HepG2 (cell line): ENCODE measurements around the gene HTRA2. TPM values are rescaled to one million over a fixed set of nuclear protein-coding genes. Genes with fewer than 3 reads are reported as not detected.
A peak's percentile ranks its signal among the peaks of the same experiment; 100 is the strongest.

Experiments used
- AFF4 ChIP-seq: sonication (generic); formaldehyde crosslinking; IDR thresholded peaks from 2 replicates; pipeline ENCODE4 v1.4.0; 2020; ENCODE audit warnings: missing genetic modification reagents
- ATF3 ChIP-seq: sonication (generic); formaldehyde crosslinking; IDR thresholded peaks from 2 replicates; pipeline ENCODE4 v1.4.0; 2020; ENCODE audit warnings: missing genetic modification reagents
- DBP ChIP-seq: sonication (generic); formaldehyde crosslinking; IDR thresholded peaks from 2 replicates; pipeline ENCODE4 v1.4.0; 2020; ENCODE audit warnings: missing genetic modification reagents; ENCODE audit errors: not compliant biosample characterization
- MED1 ChIP-seq: sonication (generic); formaldehyde crosslinking; IDR thresholded peaks from 2 replicates; pipeline ENCODE4 v1.4.0; 2020; ENCODE audit warnings: missing genetic modification reagents
- PRDM10 ChIP-seq: sonication (generic); formaldehyde crosslinking; IDR thresholded peaks from 2 replicates; pipeline ENCODE4 v1.4.0; 2020; ENCODE audit warnings: low read depth, missing genetic modification reagents
- SP5 ChIP-seq: IDR thresholded peaks from 2 replicates; pipeline ENCODE4 v1.6.1; 2016; ENCODE audit warnings: low read depth, borderline replicate concordance
- SUZ12 ChIP-seq: fragments of 150-350 bp; IDR thresholded peaks from 2 replicates; pipeline ENCODE4 v1.6.1; 2014; ENCODE audit warnings: low read depth, low read length
- TBP ChIP-seq: sonication (generic); formaldehyde crosslinking; IDR thresholded peaks from 2 replicates; pipeline ENCODE4 v1.5.0; 2020; ENCODE audit warnings: missing genetic modification reagents
- TRIM22 ChIP-seq: fragments of 450-650 bp; IDR thresholded peaks from 2 replicates; pipeline ENCODE4 v1.6.1; 2017
- ZBTB3 ChIP-seq: sonication (generic); formaldehyde crosslinking; IDR thresholded peaks from 2 replicates; pipeline ENCODE4 v1.4.0; 2020; ENCODE audit warnings: low read depth, mild to moderate bottlenecking, moderate library complexity, missing genetic modification reagents, borderline replicate concordance
- ZFP90 ChIP-seq: sonication (generic); formaldehyde crosslinking; IDR thresholded peaks from 2 replicates; pipeline ENCODE4 v1.8.0; 2022; ENCODE audit warnings: missing genetic modification reagents, mild to moderate bottlenecking, inconsistent platforms, borderline replicate concordance
- ZFYVE20 ChIP-seq: sonication (generic); formaldehyde crosslinking; IDR thresholded peaks from 2 replicates; pipeline ENCODE4 v1.8.0; 2023; ENCODE audit warnings: low read depth, mild to moderate bottlenecking, moderate library complexity, missing genetic modification reagents, borderline replicate concordance
- ZHX1 ChIP-seq: sonication (generic); formaldehyde crosslinking; IDR thresholded peaks from 2 replicates; pipeline ENCODE4 v1.8.1; 2022; ENCODE audit warnings: low read depth, mild to moderate bottlenecking, missing genetic modification reagents
- ZNF468 ChIP-seq: sonication (generic); formaldehyde crosslinking; IDR thresholded peaks from 2 replicates; pipeline ENCODE4 v1.8.0; 2022; ENCODE audit warnings: mild to moderate bottlenecking, moderate library complexity, missing genetic modification reagents
- polyA plus RNA-seq, 8 experiments: library from polyadenylated mRNA; depleted of rRNA in 3 of 8; stranded (reverse) in 7 of 8; unstranded in 1 of 8; fragments of >200 nt; fragmentation: Illumina TruSeq in 4 of 8; extraction: Trizol in 4 of 8; gene quantifications; 2 replicates each; pipeline versions ENCODE4 v1.2.1 to v1.2.3, GENCODE V29; 2011 to 2016; ENCODE audit warnings: low read depth in 4 of 8, missing spikeins in 1 of 8, mixed read lengths in 1 of 8; ENCODE audit not compliant: insufficient read depth in 1 of 8
- total RNA-seq, 5 experiments: library from RNA; depleted of rRNA; stranded (reverse); fragments of >200 nt; fragmentation: Illumina TruSeq; extraction: Trizol; gene quantifications; 2 replicates each; pipeline ENCODE4 v1.2.3, GENCODE V29; 2016; ENCODE audit warnings: low read depth in 1 of 5

Gene HTRA2
- total and polyA plus RNA-seq, 2 of the 13 experiments (the other 11 are each of a cell fraction or from before 2014, with no cell fraction given): 47.7 to 50.3 TPM

GRCh38 chr2:74481961-74482800 is 47.6 kb upstream of the HTRA2 start (continued):
- TF ChIP-seq ZHX1 (CRISPR knock-in tag) (no peak; the same call in 1 of the 2 replicates), SUZ12 (no peak), DBP (peak; percentile 74), ZFYVE20 (CRISPR knock-in tag) (0 out of 2 replicates have a peak, but pooled peaks have one; percentile 78), PRDM10 (no peak), AFF4 (peak; percentile 50), ZFP90 (CRISPR knock-in tag) (peak; percentile 47; the same call in 1 of the 2 replicates), ATF3 (CRISPR knock-in tag) (0 out of 2 replicates have a peak, but pooled peaks have one; percentile 10), TRIM22 (no peak), MED1 (CRISPR knock-in tag) (0 out of 2 replicates have a peak, but pooled peaks have one; percentile 40), ZBTB3 (0 out of 2 replicates have a peak, but pooled peaks have one; percentile 59), TBP (CRISPR knock-in tag) (0 out of 2 replicates have a peak, but pooled peaks have one; percentile 22), SP5 (CRISPR knock-in tag) (peak; percentile 78), ZNF468 (CRISPR knock-in tag) (peak; percentile 45; the same call in 1 of the 2 replicates)
